GM12878 (cell line): ENCODE measurements around the gene ZNF547. TPM values are rescaled to one million over a fixed set of nuclear protein-coding genes. Genes with fewer than 3 reads are reported as not detected.

Experiments
- ATAC-seq: fragments of 200-7000 bp; cut with Tn5 transposase; 3 replicates; pipeline ENCODE4 v1.9.1; 2020; ENCODE audit warnings: mild to moderate bottlenecking, moderate library complexity
- BruUV-seq: library from RNA; stranded (reverse); fragments of 400-500 nt; replicated peaks from 2 replicates; lab custom pipeline; 2021; lab: Mats Ljungman, UMichigan
- CTCF ChIA-PET: fragments of 300-600 bp; sonication (Branson Sonifier 250); formaldehyde crosslinking; extraction: SDS; loops from one replicate; lab custom pipeline; 2021; ENCODE audit warnings: inconsistent platforms; lab: Yijun Ruan, JAX
- POLR2A ChIA-PET: fragments of 350-600 bp; formaldehyde crosslinking; extraction: SDS; loops from one replicate; lab custom pipeline; 2021; ENCODE audit warnings: inconsistent platforms; lab: Charles Lee
- RAD21 ChIA-PET: fragments of 300-600 bp; sonication (Branson Sonifier 250); formaldehyde crosslinking; loops from one replicate; lab custom pipeline; 2023; ENCODE audit warnings: antibody characterized with exemption; ENCODE audit not compliant: unreplicated experiment; lab: Charles Lee
- SMC1A ChIA-PET: fragments of 300-600 bp; sonication (Branson Sonifier 250); formaldehyde crosslinking; loops from one replicate; lab custom pipeline; 2023; ENCODE audit not compliant: unreplicated experiment, uncharacterized antibody; lab: Charles Lee
- DNase-seq: peaks from one replicate; pipeline ENCODE4 v3.0.0-alpha.2; 2011; ENCODE audit warnings: low read depth, low spot score
- FAIRE-seq: peaks from 3 replicates; lab custom pipeline; 2011; peaks lifted over from hg19 to GRCh38; lab: Jason Lieb, UNC
- H2AFZ ChIP-seq: 2 replicates; pipeline ENCODE4 v1.6.0; 2011; ENCODE audit warnings: low read depth, low read length, control low read depth; ENCODE audit not compliant: control insufficient read depth
- H3K27ac ChIP-seq: 2 replicates; pipeline ENCODE4 v1.5.1; 2011; ENCODE audit warnings: control low read depth; ENCODE audit not compliant: control insufficient read depth, insufficient read depth
- H3K27me3 ChIP-seq, 2 experiments: replicated peaks in 1 of 2; 2 replicates each; pipeline versions ENCODE4 v1.6.0 to v1.6.1; 2011; ENCODE audit warnings: low read length in 1 of 2; ENCODE audit not compliant: control insufficient read depth in 2 of 2, insufficient read depth in 2 of 2
- H3K36me3 ChIP-seq, 2 experiments: 2 replicates each; pipeline ENCODE4 v1.5.1; 2011; ENCODE audit warnings: low read length in 1 of 2; ENCODE audit not compliant: control insufficient read depth in 2 of 2, insufficient read depth in 2 of 2
- H3K4me1 ChIP-seq: 2 replicates; pipeline ENCODE4 v1.6.1; 2011; ENCODE audit warnings: mild to moderate bottlenecking, low read length, moderate library complexity, mixed read lengths; ENCODE audit not compliant: control insufficient read depth, insufficient read depth
- H3K4me2 ChIP-seq: 2 replicates; pipeline ENCODE4 v1.6.0; 2011; ENCODE audit warnings: control low read depth; ENCODE audit not compliant: control insufficient read depth, insufficient read depth
- H3K4me3 ChIP-seq: fragments of 200-600 bp; sonication (generic); 2 replicates; pipeline ENCODE4 v1.5.1; 2016
- H3K79me2 ChIP-seq: 2 replicates; pipeline ENCODE4 v1.6.0; 2011; ENCODE audit warnings: low read length; ENCODE audit not compliant: control insufficient read depth, insufficient read depth
- H3K9ac ChIP-seq: 2 replicates; pipeline ENCODE4 v1.8.0; 2011; ENCODE audit warnings: low read length, control low read depth, mixed read lengths; ENCODE audit not compliant: control insufficient read depth, insufficient read depth
- H3K9me3 ChIP-seq: replicated peaks from 3 replicates; pipeline ENCODE4 v1.5.1; 2011; ENCODE audit warnings: mild to moderate bottlenecking, low read length; ENCODE audit not compliant: control insufficient read depth, insufficient read depth
- H4K20me1 ChIP-seq: 2 replicates; pipeline ENCODE4 v1.6.0; 2011; ENCODE audit not compliant: control insufficient read depth, insufficient read depth
- CBX3 ChIP-seq: fragments of 200-600 bp; sonication (generic); IDR thresholded peaks from 2 replicates; pipeline ENCODE4 v1.6.1; 2016; ENCODE audit warnings: low read depth, borderline replicate concordance
- CHD2 ChIP-seq: IDR thresholded peaks from 2 replicates; pipeline ENCODE4 v1.6.1; 2011; ENCODE audit warnings: low read depth, low read length, improper control_type of control experiment, borderline replicate concordance
- HCFC1 ChIP-seq: fragments of 150-350 bp; IDR thresholded peaks from 2 replicates; pipeline ENCODE4 v1.6.1; 2014; ENCODE audit warnings: low read length
- MXI1 ChIP-seq: fragments of 150-350 bp; IDR thresholded peaks from 2 replicates; pipeline ENCODE4 v1.6.1; 2011; ENCODE audit warnings: low read depth, mild to moderate bottlenecking, inconsistent platforms, low read length, improper control_type of control experiment
- NFIC ChIP-seq: IDR thresholded peaks from 2 replicates; pipeline ENCODE4 v1.6.1; 2012; ENCODE audit warnings: low read depth, mild to moderate bottlenecking, inconsistent platforms, low read length, moderate library complexity
- RELA ChIP-seq: fragments of 450-650 bp; IDR thresholded peaks from 2 replicates; pipeline ENCODE4 v1.8.0; 2014; ENCODE audit warnings: borderline replicate concordance; ENCODE audit not compliant: partially characterized antibody
- SPI1 ChIP-seq: IDR thresholded peaks from 2 replicates; pipeline ENCODE4 v1.6.1; 2011; ENCODE audit warnings: low read depth, mild to moderate bottlenecking, low read length, moderate library complexity, borderline replicate concordance; ENCODE audit not compliant: insufficient read depth
- ZNF24 ChIP-seq: fragments of 450-650 bp; IDR thresholded peaks from 2 replicates; pipeline ENCODE4 v1.6.1; 2017; ENCODE audit warnings: antibody characterized with exemption, mild to moderate bottlenecking
- WGBS: methylation state at CpG from one replicate; pipeline ENCODE4 v1.1.6; 2016; ENCODE audit warnings: low lambda C conversion rate; ENCODE audit not compliant: insufficient replicate concordance, insufficient coverage; ENCODE audit errors: missing lambda C conversion rate; 5-methylcytosine and 5-hydroxymethylcytosine counted together
- in situ Hi-C: fragments of 300-500 bp; cut with MboI; formaldehyde crosslinking; loops from 9 replicates; pipeline ENCODE4 v1.14.3; 2018; ENCODE audit warnings: mixed read lengths
- intact Hi-C: fragments of 100-400 bp; cut with micrococcal nuclease; formaldehyde crosslinking; loops from one replicate; pipeline ENCODE4 v1.14.2; 2022; ENCODE audit not compliant: unreplicated experiment
- polyA plus RNA-seq, 11 experiments: library from polyadenylated mRNA; depleted of rRNA in 4 of 11; unstranded in 6 of 11; stranded (reverse) in 5 of 11; fragments of >200 nt; fragmentation: Nextera tagmentation in 4 of 11; fragmentation: Illumina TruSeq in 1 of 11; extraction: Ambion mirVana in 4 of 11; extraction: Trizol in 1 of 11; gene quantifications; 1 replicate in 1 of 11; 2 replicates in 10 of 11; pipeline versions ENCODE4 v1.2.1 to v1.2.3, GENCODE V29; 2011 to 2016; ENCODE audit warnings: inconsistent platforms in 2 of 11, missing spikeins in 2 of 11, low read depth in 1 of 11
- total RNA-seq, 4 experiments: library from RNA; depleted of rRNA in 3 of 4; stranded (reverse); fragments of >200 nt in 3 of 4; fragmentation: Illumina TruSeq in 1 of 4; extraction: Trizol in 1 of 4; gene quantifications; 2 replicates each; pipeline versions ENCODE4 v1.2.1 to v1.2.3, GENCODE V29; 2013 to 2021
- TF ChIP-seq, protein P1 (sequence below): fragments of 150-350 bp; IDR thresholded peaks from 2 replicates; pipeline ENCODE4 v1.6.1; 2014; ENCODE audit warnings: mild to moderate bottlenecking, low read depth, low read length
- TF ChIP-seq, protein P2 (sequence below): fragments of 450-650 bp; IDR thresholded peaks from 2 replicates; pipeline ENCODE4 v1.6.1; 2017; ENCODE audit warnings: mild to moderate bottlenecking
- TF ChIP-seq, protein P3 (sequence below): IDR thresholded peaks from 2 replicates; pipeline ENCODE4 v1.6.1; 2012; ENCODE audit warnings: low read depth, low read length, improper control_type of control experiment
- TF ChIP-seq, protein P4 (sequence below): fragments of 450-650 bp; IDR thresholded peaks from 2 replicates; pipeline ENCODE4 v1.6.1; 2017; ENCODE audit warnings: mild to moderate bottlenecking, moderate library complexity

The ZNF547 gene
- total and polyA plus RNA-seq, 10 of the 15 experiments (the other 5 are each of a cell fraction or from before 2014, with no cell fraction given) = 2.3 to 6.0 (median 3.3) TPM

DNA sequence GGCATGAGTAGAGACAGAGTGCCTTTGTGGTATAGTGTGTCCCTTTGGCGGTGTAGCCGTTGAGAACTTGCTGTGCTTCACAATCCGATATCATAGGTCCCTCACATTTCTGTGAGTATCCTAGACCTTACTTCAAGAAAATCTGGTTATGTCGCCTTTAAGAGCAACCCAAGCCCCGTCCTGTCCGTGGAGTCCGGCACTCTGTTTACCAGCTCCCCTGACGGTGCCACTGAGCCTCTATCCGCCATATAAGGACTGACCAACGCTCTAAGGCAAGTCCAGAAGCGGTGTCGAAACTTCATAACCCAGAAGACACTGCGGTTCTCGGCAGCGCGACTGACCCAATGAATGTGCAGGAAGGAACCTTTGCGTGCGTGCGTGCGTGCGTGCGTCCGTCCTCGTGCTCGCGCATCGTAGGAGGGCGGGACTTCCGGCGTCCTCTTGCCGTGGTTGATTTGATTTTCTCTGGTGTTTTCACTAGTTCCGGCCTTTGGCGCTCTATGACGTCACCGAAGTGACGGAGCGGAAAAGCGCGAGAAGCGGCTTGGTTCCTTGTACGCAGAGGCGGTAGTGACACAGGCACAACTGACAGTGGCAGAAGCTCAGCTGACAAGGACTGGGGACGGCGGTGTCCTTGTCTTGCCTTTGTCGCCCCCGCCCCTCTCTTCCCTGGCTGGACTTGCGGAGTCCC, at the start of gene ZNF547, which contains the start of gene TRAPPC2B (continued):
- TF ChIP-seq, protein P1, sequence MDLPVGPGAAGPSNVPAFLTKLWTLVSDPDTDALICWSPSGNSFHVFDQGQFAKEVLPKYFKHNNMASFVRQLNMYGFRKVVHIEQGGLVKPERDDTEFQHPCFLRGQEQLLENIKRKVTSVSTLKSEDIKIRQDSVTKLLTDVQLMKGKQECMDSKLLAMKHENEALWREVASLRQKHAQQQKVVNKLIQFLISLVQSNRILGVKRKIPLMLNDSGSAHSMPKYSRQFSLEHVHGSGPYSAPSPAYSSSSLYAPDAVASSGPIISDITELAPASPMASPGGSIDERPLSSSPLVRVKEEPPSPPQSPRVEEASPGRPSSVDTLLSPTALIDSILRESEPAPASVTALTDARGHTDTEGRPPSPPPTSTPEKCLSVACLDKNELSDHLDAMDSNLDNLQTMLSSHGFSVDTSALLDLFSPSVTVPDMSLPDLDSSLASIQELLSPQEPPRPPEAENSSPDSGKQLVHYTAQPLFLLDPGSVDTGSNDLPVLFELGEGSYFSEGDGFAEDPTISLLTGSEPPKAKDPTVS = 0 out of 2 replicates have a peak, but pooled peaks have one; percentile 26
- TF ChIP-seq, protein P2, sequence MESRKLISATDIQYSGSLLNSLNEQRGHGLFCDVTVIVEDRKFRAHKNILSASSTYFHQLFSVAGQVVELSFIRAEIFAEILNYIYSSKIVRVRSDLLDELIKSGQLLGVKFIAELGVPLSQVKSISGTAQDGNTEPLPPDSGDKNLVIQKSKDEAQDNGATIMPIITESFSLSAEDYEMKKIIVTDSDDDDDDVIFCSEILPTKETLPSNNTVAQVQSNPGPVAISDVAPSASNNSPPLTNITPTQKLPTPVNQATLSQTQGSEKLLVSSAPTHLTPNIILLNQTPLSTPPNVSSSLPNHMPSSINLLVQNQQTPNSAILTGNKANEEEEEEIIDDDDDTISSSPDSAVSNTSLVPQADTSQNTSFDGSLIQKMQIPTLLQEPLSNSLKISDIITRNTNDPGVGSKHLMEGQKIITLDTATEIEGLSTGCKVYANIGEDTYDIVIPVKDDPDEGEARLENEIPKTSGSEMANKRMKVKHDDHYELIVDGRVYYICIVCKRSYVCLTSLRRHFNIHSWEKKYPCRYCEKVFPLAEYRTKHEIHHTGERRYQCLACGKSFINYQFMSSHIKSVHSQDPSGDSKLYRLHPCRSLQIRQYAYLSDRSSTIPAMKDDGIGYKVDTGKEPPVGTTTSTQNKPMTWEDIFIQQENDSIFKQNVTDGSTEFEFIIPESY = peak; percentile 67; the same call in 1 of the 2 replicates
- TF ChIP-seq RELA = peak; percentile 83

DNA sequence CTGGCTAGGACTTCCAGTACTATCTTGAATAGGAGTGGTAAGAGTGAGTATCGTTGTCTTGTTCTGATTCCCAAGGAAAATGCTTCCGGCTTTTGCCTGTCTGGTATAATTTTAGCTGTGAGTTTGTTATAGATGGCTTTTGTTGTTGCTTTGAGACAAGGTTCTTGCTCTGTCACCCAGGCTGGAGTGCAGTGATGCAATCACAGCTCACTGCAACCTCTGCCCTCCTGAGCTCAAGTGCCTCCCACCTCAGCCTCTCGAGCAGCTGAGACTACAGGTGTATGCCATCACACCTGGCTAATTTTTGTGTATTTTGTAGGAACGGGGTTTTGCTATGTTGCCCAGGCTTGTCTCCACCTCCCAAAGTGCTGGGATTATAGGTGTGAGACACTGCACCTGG, 49.2 kb upstream of the ZNF547 start:
- H2AFZ ChIP-seq = no peak overlapping the region
- WGBS = 40% methylated on average over 4 of the region's 4 CpGs
- no peak for FAIRE-seq
- intact Hi-C loops (no loop called here), in situ Hi-C loops (no loop called here)
- CTCF ChIA-PET = interaction anchor here (1.8 kb wide), 1 partner anchor 92 kb away, joined by 4 read pairs; no protein-coding TSS in a partner anchor
- no peaks in the 10 kb centered on the region for H3K9me3 ChIP-seq
- H3K36me3 ChIP-seq = no peaks in the 10 kb centered on the region
- POLR2A ChIA-PET = interaction anchor here (1.3 kb wide), 1 partner anchor 12 kb away, joined by 3 read pairs; no protein-coding TSS in a partner anchor
- SMC1A ChIA-PET = interaction anchor here (1.7 kb wide), 1 partner anchor 12 kb away, joined by 5 read pairs; no protein-coding TSS in a partner anchor
- H4K20me1 ChIP-seq = no peaks in the 10 kb centered on the region
- ATAC-seq = no peak
- no peak for DNase-seq
- H3K4me2 ChIP-seq = no peak overlapping the region
- RAD21 ChIA-PET = no interaction called here
- no peak overlapping the region for H3K27ac ChIP-seq
- no peak overlapping the region for H3K9ac ChIP-seq
- no peaks in the 10 kb centered on the region for H3K4me1 ChIP-seq
- H3K4me3 ChIP-seq = no peak overlapping the region
- H3K79me2 ChIP-seq = no peaks in the 10 kb centered on the region
- H3K27me3 ChIP-seq = no peaks in the 10 kb centered on the region
- no TSS peak for BruUV-seq
- TF ChIP-seq CHD2 = no peak
- no peak for TF ChIP-seq MXI1
- no peak for TF ChIP-seq HCFC1
- TF ChIP-seq ZNF24 = no peak
- TF ChIP-seq SPI1 = no peak
- TF ChIP-seq CBX3 = no peak
- TF ChIP-seq, protein P3, sequence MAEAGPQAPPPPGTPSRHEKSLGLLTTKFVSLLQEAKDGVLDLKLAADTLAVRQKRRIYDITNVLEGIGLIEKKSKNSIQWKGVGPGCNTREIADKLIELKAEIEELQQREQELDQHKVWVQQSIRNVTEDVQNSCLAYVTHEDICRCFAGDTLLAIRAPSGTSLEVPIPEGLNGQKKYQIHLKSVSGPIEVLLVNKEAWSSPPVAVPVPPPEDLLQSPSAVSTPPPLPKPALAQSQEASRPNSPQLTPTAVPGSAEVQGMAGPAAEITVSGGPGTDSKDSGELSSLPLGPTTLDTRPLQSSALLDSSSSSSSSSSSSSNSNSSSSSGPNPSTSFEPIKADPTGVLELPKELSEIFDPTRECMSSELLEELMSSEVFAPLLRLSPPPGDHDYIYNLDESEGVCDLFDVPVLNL = no peak
- no peak for TF ChIP-seq NFIC
- TF ChIP-seq, protein P4, sequence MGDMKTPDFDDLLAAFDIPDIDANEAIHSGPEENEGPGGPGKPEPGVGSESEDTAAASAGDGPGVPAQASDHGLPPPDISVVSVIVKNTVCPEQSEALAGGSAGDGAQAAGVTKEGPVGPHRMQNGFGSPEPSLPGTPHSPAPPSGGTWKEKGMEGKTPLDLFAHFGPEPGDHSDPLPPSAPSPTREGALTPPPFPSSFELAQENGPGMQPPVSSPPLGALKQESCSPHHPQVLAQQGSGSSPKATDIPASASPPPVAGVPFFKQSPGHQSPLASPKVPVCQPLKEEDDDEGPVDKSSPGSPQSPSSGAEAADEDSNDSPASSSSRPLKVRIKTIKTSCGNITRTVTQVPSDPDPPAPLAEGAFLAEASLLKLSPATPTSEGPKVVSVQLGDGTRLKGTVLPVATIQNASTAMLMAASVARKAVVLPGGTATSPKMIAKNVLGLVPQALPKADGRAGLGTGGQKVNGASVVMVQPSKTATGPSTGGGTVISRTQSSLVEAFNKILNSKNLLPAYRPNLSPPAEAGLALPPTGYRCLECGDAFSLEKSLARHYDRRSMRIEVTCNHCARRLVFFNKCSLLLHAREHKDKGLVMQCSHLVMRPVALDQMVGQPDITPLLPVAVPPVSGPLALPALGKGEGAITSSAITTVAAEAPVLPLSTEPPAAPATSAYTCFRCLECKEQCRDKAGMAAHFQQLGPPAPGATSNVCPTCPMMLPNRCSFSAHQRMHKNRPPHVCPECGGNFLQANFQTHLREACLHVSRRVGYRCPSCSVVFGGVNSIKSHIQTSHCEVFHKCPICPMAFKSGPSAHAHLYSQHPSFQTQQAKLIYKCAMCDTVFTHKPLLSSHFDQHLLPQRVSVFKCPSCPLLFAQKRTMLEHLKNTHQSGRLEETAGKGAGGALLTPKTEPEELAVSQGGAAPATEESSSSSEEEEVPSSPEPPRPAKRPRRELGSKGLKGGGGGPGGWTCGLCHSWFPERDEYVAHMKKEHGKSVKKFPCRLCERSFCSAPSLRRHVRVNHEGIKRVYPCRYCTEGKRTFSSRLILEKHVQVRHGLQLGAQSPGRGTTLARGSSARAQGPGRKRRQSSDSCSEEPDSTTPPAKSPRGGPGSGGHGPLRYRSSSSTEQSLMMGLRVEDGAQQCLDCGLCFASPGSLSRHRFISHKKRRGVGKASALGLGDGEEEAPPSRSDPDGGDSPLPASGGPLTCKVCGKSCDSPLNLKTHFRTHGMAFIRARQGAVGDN = no peak
